ENCODE data around the gene SPOPL.

SPOPL gene

GRCh38 chr2:138607746-138608145 is 106.2 kb downstream of the SPOPL start:
- no peak for DNase-seq

GRCh38 chr2:138609446-138609845 is 107.9 kb downstream of the SPOPL start:
- no peak for DNase-seq

GRCh38 chr2:138610201-138610953 is 108.8 kb downstream of the SPOPL start:
- DNase-seq = no peak

GRCh38 chr2:138615257-138615656 is 113.7 kb downstream of the SPOPL start:
- no peak for DNase-seq

- DNase-seq = no peak
Measured at GRCh38 chr2:138617026-138617425, 115.5 kb downstream of the SPOPL start.

- no peak for DNase-seq
Measured at GRCh38 chr2:138618971-138619370, 117.4 kb downstream of the SPOPL start.

- no peak for DNase-seq
Measured at GRCh38 chr2:138620431-138620830, 118.9 kb downstream of the SPOPL start.

- DNase-seq = no peak
Measured at GRCh38 chr2:138621139-138621538, 119.6 kb downstream of the SPOPL start.

- no peak for DNase-seq
Measured at GRCh38 chr2:138622613-138623012, 121.0 kb downstream of the SPOPL start.
